Measurements from ENCODE around the gene PISD.

DNA sequence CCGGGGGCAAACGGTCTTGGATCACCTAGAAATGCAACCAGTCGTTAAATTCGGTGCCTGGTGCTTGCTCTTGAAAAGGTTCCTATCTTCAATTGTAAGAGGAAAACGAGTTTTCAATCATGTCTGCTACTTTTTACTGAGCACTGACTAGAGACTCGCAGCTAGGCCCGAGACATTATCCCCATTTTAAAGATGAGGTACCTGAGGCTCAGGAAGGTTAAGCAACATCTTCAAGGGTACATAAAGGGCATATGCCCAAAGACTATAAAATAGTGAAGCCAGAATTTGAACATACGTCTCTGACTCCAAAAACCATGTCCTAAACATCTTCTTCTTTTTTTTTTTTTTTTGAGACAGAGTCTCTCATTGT is 638 bp upstream of the PISD start:
- TF ChIP-seq, protein P1, sequence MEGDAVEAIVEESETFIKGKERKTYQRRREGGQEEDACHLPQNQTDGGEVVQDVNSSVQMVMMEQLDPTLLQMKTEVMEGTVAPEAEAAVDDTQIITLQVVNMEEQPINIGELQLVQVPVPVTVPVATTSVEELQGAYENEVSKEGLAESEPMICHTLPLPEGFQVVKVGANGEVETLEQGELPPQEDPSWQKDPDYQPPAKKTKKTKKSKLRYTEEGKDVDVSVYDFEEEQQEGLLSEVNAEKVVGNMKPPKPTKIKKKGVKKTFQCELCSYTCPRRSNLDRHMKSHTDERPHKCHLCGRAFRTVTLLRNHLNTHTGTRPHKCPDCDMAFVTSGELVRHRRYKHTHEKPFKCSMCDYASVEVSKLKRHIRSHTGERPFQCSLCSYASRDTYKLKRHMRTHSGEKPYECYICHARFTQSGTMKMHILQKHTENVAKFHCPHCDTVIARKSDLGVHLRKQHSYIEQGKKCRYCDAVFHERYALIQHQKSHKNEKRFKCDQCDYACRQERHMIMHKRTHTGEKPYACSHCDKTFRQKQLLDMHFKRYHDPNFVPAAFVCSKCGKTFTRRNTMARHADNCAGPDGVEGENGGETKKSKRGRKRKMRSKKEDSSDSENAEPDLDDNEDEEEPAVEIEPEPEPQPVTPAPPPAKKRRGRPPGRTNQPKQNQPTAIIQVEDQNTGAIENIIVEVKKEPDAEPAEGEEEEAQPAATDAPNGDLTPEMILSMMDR (conservative IDR thresholded peaks at IDR 0.05 in 1 of 2, IDR thresholded peaks at IDR 0.05 in 1 of 2; ENCODE audit: low read depth in 1 of 2, low read length in 2 of 2): no peak
- TF ChIP-seq EZH2 (IDR thresholded peaks at IDR 0.05; ENCODE audit: low read length, missing control alignments): no peak
